ENCODE results near the gene EPB41L4B.

GRCh38 chr9:109239240-109239639 is 81.6 kb downstream of the EPB41L4B start:
- no peak for TF ChIP-seq POLR2AphosphoS5 (IDR thresholded peaks at IDR 0.05; ENCODE audit: low read depth, low read length)
- no peak for TF ChIP-seq POLR2A (IDR thresholded peaks at IDR 0.05; ENCODE audit: low read depth, low read length)
